ENCODE results near the gene RHOA.

RHOA gene

DNA sequence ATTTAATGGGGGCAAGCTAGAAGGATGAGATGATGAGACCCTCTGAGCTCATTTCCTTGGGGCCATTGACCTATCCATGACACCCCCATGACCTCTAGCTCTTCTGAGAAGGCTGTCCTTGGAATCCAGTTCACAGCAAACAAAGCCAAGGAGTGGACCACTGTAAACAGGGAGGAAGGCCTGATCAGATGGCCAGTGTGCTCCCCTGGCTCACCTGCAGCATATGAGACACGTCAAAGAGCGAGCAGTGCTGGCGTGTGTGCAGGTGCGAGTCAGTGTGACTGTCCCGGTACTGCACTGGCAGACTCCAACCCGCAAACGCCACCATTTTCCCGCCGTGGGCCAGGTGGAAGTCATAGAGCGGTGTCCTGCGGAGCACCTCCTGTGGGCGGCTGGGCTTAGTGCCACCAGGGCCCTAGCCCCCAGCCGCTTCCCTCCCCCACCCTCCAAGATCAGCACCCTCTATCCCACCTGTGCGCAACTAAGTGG lies 10.2 kb upstream of the RHOA start:
- DNase-seq (no peak), ATAC-seq (replicated peaks) (no peak)
- H3K36me3 Mint-ChIP-seq (ENCODE audit: insufficient read depth), result peaks cover 3% of the 10 kb centered on the region
- no peak overlapping the region for H3K4me3 Mint-ChIP-seq
- no peaks in the 10 kb centered on the region for H3K27me3 Mint-ChIP-seq
- no peak overlapping the region for H3K27ac Mint-ChIP-seq
- H3K9me3 Mint-ChIP-seq, result no peaks in the 10 kb centered on the region
- H3K4me1 Mint-ChIP-seq (ENCODE audit: low read depth in 2 of 2), result peaks cover 28 to 35% of the 10 kb centered on the region in 2 donors

DNA sequence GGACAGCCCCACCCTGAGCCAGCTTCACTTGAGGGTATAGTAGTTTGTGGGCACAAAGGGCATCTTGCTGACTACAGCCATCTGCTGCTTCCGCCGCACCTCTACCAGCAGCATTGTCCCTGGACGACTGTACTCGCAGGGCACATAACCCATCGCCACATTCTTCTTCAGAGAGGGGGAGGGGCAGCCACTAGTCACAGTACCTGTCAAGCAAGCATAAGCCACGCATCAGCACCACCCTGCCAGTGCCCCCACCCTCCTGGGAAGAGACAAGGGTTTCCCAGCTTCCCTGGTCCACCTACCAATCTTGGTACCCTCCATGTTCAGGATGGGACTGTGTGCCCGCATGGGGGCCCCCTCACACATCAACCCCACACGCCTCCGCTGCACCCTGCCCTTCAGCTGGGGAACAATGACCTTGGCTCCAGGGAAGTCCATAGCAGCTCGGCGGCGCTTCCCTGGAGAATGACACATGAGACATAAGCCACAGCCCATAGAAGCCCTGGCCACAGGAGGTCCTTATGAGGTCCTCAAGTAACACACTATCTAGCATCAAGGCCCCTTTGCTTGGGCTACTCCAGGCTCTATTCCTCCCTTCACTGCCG lies 5.8 kb upstream of the RHOA start:
- ATAC-seq (replicated peaks) (no peak), DNase-seq (no peak)
- peaks cover 54% of the 10 kb centered on the region in 2 donors for H3K4me1 Mint-ChIP-seq (ENCODE audit: low read depth in 2 of 2)
- H3K27me3 Mint-ChIP-seq, result no peaks in the 10 kb centered on the region
- H3K9me3 Mint-ChIP-seq, result no peaks in the 10 kb centered on the region
- peak overlapping the region; percentile 79 to 84 for H3K4me3 Mint-ChIP-seq
- peak overlapping the region; percentile 93 to 95 for H3K27ac Mint-ChIP-seq
- peaks cover 33% of the 10 kb centered on the region for H3K36me3 Mint-ChIP-seq (ENCODE audit: insufficient read depth)

DNA sequence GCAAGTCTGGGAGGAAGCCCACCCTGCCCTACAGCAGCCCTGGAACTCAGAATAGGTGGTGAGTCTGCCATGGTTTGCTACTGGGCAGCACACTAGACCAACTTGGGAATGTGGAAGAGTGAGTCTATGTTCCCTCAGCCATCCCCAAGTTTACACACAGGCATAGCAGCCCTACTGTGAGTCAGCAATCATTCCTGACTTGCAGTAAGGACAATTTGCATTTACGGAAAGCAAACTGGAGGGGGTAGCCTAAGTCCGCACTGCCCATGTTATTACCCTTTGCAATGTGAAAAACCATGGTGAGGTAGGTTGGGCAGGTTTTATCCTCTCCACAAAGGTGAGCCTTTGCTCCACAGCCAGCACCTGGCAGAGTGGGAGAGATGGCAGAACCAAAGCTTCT lies 5.1 kb upstream of the RHOA start:
- ATAC-seq (replicated peaks) (no peak), DNase-seq (no peak)
- Mint-ChIP-seq H3K4me1 (ENCODE audit: low read depth in 2 of 2) (peaks cover 56 to 57% of the 10 kb centered on the region in 2 donors), H3K9me3 (no peaks in the 10 kb centered on the region), H3K27ac (peak overlapping the region; percentile 93 to 95), H3K36me3 (ENCODE audit: insufficient read depth) (peaks cover 39% of the 10 kb centered on the region), H3K27me3 (no peaks in the 10 kb centered on the region), H3K4me3 (peak overlapping the region; percentile 79 to 84)

GRCh38 chr3:49415931-49416601 lies 4.3 kb upstream of the RHOA start:
- Mint-ChIP-seq H3K9me3 (no peaks in the 10 kb centered on the region), H3K27me3 (no peaks in the 10 kb centered on the region), H3K4me1 (ENCODE audit: low read depth in 2 of 2) (peaks cover 57 to 58% of the 10 kb centered on the region in 2 donors), H3K27ac (peak overlapping the region; percentile 93 to 95), H3K36me3 (ENCODE audit: insufficient read depth) (peaks cover 42% of the 10 kb centered on the region), H3K4me3 (peak overlapping the region; percentile 79 to 84)
- ATAC-seq (replicated peaks), result peak; percentile 52
- peak; percentile 69 to 71 (median 69) for DNase-seq

DNA sequence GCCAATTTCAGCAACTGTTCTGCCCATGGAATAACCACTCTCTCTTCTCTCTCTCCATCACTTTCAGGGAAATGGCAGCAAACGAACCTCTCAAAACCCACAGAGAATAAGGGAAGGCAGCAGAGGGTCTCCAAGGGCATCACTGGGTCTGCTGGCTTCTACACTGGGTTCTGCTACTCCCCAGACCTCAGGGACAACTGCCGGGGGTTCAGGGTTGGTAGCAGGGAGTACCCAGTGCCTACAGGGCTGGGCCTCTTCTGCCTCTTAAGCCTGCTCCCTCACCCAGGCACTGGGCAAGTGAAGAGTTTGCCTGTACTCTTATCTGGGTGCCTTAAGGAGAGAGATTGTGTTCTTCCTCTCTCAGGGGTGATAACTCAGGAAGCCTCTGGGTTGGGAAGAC lies 3.0 kb upstream of the RHOA start:
- ATAC-seq (replicated peaks) (no peak), DNase-seq (no peak)
- Mint-ChIP-seq H3K4me3 (peak overlapping the region in 1 of 2 donors; percentile 92), H3K27me3 (no peaks in the 10 kb centered on the region), H3K27ac (peak overlapping the region; percentile 93 to 95), H3K9me3 (no peaks in the 10 kb centered on the region), H3K4me1 (ENCODE audit: low read depth in 2 of 2) (peaks cover 62 to 63% of the 10 kb centered on the region in 2 donors), H3K36me3 (ENCODE audit: insufficient read depth) (peaks cover 42% of the 10 kb centered on the region)

- Mint-ChIP-seq H3K27me3 (no peaks in the 10 kb centered on the region), H3K27ac (peak overlapping the region; percentile 44 to 98), H3K36me3 (ENCODE audit: insufficient read depth) (peaks cover 46% of the 10 kb centered on the region), H3K4me3 (peak overlapping the region; percentile 91 to 92), H3K9me3 (no peaks in the 10 kb centered on the region), H3K4me1 (ENCODE audit: low read depth in 2 of 2) (peaks cover 60 to 63% of the 10 kb centered on the region in 2 donors)
- DNase-seq (no peak), ATAC-seq (replicated peaks) (no peak)
These were observed 1.6 kb upstream of the RHOA start for GRCh38 chr3:49413338-49413734.

- H3K27ac Mint-ChIP-seq, result peak overlapping the region; percentile 96 to 98
- H3K27me3 Mint-ChIP-seq, result no peaks in the 10 kb centered on the region
- no peaks in the 10 kb centered on the region for H3K9me3 Mint-ChIP-seq
- H3K4me1 Mint-ChIP-seq (ENCODE audit: low read depth in 2 of 2), result peaks cover 60 to 64% of the 10 kb centered on the region in 2 donors
- no peak for ATAC-seq (replicated peaks)
- no peak for DNase-seq
- peaks cover 46% of the 10 kb centered on the region for H3K36me3 Mint-ChIP-seq (ENCODE audit: insufficient read depth)
- peak overlapping the region; percentile 91 to 92 for H3K4me3 Mint-ChIP-seq
These were observed 1.0 kb upstream of the RHOA start for GRCh38 chr3:49412632-49413337.

- Mint-ChIP-seq H3K27ac (peak overlapping the region; percentile 96 to 98), H3K4me3 (peak overlapping the region; percentile 91 to 92), H3K27me3 (no peaks in the 10 kb centered on the region), H3K36me3 (ENCODE audit: insufficient read depth) (peaks cover 46% of the 10 kb centered on the region), H3K4me1 (ENCODE audit: low read depth in 2 of 2) (peaks cover 56 to 66% of the 10 kb centered on the region in 2 donors), H3K9me3 (no peaks in the 10 kb centered on the region)
- peak; percentile 20 for ATAC-seq (replicated peaks)
- DNase-seq, result peak; percentile 40 to 47 (median 46)
These were observed 225 bp downstream of the RHOA start for GRCh38 chr3:49411535-49411967.

DNA sequence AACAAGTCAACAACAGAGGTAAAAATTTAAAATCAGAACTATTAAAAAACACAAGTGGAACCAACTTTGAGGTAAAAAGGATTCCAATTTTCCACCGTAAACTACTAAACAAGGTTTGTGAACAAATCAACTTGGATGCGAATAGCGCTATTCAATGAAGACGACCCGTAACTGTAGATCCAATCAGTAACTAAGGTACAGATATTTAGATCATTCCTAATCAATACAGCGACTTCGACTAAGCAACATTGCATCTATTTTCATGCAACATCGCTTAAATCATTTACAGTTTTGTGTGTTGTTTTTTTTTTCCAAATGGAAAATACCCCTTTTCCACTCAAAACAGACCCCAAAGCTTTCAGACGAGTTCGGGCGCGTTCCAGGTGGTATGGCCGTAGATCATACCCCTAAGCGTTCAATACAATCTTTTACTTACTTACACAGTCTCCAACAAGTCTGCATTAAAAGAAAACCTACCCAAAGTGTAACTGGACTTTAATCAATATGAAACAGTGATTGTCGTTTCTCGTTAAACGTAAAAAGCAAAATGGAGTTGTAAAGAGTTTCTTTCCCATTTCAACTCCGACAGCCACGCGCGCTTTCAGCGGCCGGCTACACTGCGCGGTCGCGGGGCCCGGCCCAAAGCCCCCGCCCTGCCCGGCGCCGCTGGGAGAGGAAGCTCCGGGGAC lies 786 bp downstream of the RHOA start:
- Mint-ChIP-seq H3K27me3 (no peaks in the 10 kb centered on the region), H3K27ac (peak overlapping the region; percentile 70 to 88), H3K4me1 (ENCODE audit: low read depth in 2 of 2) (peaks cover 56 to 66% of the 10 kb centered on the region in 2 donors), H3K36me3 (ENCODE audit: insufficient read depth) (peaks cover 43% of the 10 kb centered on the region), H3K4me3 (peak overlapping the region; percentile 91 to 92), H3K9me3 (no peaks in the 10 kb centered on the region)
- ATAC-seq (replicated peaks), result no peak
- DNase-seq, result no peak

DNA sequence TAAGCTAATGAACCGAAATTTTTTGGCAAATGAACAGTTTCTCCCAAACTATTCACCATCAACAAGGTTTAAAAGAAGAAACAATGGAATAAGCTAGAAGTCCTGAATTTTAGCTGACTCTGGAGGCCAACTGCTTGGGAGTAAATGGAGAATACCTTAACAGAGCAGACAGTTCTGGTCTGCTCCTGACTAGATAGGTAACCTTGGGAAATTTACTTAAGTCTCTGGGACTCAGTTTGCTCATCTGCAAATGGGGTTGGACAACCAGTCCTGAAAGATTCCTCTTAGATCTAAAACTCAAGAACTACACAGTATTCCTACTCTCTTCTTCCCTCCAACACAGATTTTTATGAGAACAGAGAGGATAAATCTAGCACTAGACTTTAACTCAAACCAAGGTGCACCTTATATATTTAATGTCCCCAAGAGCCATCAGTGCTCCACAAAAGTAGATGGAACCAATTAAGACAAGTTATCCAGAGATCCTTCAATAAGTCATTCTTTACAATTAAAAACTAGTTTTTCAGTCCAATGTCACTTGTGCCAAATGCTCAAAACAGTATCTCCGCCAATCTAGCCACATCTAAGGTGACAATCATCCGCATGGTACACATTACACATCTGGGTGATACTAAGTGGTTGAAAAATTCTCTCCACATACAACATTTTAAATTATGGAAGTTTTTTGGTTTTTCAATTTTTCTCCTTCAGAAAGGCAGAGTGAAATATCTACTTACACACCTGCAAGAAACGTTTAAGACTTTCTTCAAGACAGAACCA lies 1.5 kb downstream of the RHOA start:
- Mint-ChIP-seq H3K9me3 (no peaks in the 10 kb centered on the region), H3K36me3 (ENCODE audit: insufficient read depth) (peaks cover 41% of the 10 kb centered on the region), H3K4me3 (peak overlapping the region; percentile 91 to 92), H3K27ac (peak overlapping the region; percentile 70 to 88), H3K4me1 (ENCODE audit: low read depth in 2 of 2) (peaks cover 57 to 67% of the 10 kb centered on the region in 2 donors), H3K27me3 (no peaks in the 10 kb centered on the region)
- DNase-seq (no peak), ATAC-seq (replicated peaks) (no peak)

GRCh38 chr3:49406571-49407565 lies 4.9 kb downstream of the RHOA start:
- H3K36me3 Mint-ChIP-seq (ENCODE audit: insufficient read depth), result peaks cover 36% of the 10 kb centered on the region

More at GRCh38 chr3:49406571-49407565, 4.9 kb downstream of the RHOA start:
- no peak for ATAC-seq (replicated peaks)
- peaks cover 37 to 52% of the 10 kb centered on the region in 2 donors for H3K4me1 Mint-ChIP-seq (ENCODE audit: low read depth in 2 of 2)
- peak overlapping the region; percentile 39 to 53 for H3K4me3 Mint-ChIP-seq
- no peaks in the 10 kb centered on the region for H3K27me3 Mint-ChIP-seq
- H3K9me3 Mint-ChIP-seq, result no peaks in the 10 kb centered on the region
- DNase-seq, result no peak
- peak overlapping the region; percentile 11 to 70 for H3K27ac Mint-ChIP-seq
